ENCODE measurements around the gene TTC7B. TPM values are rescaled to one million over a fixed set of nuclear protein-coding genes. Genes with fewer than 3 reads are reported as not detected.

TTC7B gene
- total RNA-seq, 1 donor from 2014 or later: 55.5 TPM

DNA sequence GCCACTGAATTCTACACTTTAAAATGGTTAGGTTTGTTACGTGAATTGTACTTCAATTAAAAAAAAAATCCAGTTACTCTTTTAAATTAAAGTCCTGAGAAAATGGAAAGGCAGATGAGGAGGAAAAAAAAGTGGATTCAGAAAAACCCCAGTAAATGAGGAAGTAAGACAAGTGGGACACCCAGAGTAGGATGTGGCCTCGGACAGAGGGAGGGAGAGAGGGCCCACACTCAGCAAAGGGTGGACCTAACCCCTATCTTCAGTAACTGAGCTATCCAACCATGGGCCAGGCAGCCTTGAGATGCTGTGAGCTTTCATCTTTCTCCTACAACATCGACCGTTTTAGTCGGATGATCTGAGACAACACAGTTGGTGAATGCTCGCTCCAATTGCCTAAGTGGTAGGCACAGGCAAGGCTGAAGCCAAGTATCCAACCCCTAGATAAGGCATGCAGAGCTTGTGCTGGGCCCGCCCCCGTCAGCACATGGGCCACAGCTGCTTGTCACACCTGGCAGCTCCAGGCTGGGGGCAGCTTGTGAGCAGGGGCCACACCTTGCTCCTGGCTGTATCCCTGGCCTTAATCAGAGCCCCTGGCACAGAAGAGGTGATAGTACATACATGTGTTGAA lies 142.1 kb downstream of the TTC7B start:
- H3K4me1 ChIP-seq: peaks cover 45% of the 10 kb centered on the region
- TF ChIP-seq, protein P1, sequence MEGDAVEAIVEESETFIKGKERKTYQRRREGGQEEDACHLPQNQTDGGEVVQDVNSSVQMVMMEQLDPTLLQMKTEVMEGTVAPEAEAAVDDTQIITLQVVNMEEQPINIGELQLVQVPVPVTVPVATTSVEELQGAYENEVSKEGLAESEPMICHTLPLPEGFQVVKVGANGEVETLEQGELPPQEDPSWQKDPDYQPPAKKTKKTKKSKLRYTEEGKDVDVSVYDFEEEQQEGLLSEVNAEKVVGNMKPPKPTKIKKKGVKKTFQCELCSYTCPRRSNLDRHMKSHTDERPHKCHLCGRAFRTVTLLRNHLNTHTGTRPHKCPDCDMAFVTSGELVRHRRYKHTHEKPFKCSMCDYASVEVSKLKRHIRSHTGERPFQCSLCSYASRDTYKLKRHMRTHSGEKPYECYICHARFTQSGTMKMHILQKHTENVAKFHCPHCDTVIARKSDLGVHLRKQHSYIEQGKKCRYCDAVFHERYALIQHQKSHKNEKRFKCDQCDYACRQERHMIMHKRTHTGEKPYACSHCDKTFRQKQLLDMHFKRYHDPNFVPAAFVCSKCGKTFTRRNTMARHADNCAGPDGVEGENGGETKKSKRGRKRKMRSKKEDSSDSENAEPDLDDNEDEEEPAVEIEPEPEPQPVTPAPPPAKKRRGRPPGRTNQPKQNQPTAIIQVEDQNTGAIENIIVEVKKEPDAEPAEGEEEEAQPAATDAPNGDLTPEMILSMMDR (IDR thresholded peaks at IDR 0.05; ENCODE audit: borderline replicate concordance): no peak

DNA sequence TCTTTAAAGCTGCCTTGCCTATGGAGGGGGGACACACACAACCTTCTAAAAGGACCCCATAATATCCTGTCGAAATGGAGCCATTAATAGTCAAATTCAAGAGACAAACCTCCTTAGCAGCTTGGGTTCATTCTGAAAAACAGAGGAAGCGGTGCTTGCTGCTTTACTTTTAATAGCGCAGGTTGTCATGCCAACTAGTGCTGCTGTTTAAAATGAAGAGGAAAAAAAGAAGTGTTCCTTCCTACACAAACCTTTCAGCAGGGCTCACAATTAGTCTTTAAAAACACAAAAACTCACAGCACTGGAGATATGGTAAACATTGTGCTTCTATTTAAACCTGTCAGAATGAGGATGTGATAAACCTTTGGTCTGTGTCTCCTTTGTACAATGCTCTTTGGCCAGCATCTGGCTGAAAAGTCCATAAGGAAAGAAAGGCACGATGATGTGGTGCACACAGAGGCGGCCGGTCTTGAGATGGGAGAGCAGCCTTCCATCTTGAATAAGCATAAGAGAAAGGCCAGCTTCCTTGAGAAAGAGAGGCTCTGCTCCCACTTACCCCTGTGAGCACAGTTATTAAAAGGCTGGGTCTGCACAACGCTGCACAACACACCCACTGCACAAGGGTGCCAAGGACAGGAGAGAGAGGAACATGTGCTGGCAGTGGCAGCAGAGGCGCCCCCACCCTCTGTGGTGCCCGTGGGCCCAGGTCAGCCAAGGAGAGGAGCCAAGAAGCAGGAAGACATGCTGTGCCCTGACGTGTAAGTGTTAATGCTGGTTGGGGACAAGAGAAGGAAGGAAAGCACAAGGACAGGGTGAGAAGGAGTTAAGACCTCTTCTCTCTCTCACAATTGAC lies 144.6 kb downstream of the TTC7B start:
- H3K27ac ChIP-seq (replicated peaks): peak overlapping the region; percentile 27
- TF ChIP-seq, protein P1 (IDR thresholded peaks at IDR 0.05; ENCODE audit: borderline replicate concordance): no peak
- H3K4me1 ChIP-seq: peaks cover 42% of the 10 kb centered on the region
- intact Hi-C loops (cut with micrococcal nuclease): no loop called here
- no peak overlapping the region for H3K4me3 ChIP-seq
- DNase-seq: no peak
- no peaks in the 10 kb centered on the region for H3K27me3 ChIP-seq (ENCODE audit: low read depth)
- H3K36me3 ChIP-seq: peaks cover 19% of the 10 kb centered on the region
- peaks cover 10% of the 10 kb centered on the region for H3K9me3 ChIP-seq (replicated peaks)

More for the DNA sequence above, 142.1 kb downstream of the TTC7B start:
- DNase-seq: no peak
- Histone ChIP-seq H3K4me3 (no peak overlapping the region), H3K9me3 (replicated peaks) (peaks cover 5% of the 10 kb centered on the region), H3K36me3 (peaks cover 19% of the 10 kb centered on the region), H3K27me3 (ENCODE audit: low read depth) (no peaks in the 10 kb centered on the region), H3K27ac (replicated peaks) (peak overlapping the region; percentile 7)
- intact Hi-C loops (cut with micrococcal nuclease): no loop called here

DNA sequence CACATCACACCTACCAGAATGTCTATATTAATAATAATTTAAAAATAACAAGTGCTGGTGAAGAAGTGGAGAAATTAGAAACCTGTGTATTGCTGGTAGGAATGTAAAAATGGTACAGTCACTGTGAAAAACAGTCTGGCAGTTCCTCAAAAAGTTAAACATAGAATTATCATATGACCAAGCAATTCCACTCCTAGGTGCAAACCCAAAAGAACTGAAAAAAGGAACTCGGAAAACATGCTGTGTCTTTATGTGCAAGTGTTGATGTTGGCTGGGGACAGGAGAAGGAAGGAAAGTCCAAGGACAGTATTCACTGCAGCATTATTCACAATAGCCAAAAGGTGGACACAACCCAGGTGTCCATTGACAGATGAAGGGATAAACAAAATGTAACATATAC lies 146.5 kb downstream of the TTC7B start:
- peaks cover 10% of the 10 kb centered on the region for H3K9me3 ChIP-seq (replicated peaks)
- no peak overlapping the region for H3K4me3 ChIP-seq
- intact Hi-C loops (cut with micrococcal nuclease): no loop called here
- H3K4me1 ChIP-seq: peaks cover 43% of the 10 kb centered on the region
- DNase-seq: no peak
- no peaks in the 10 kb centered on the region for H3K27me3 ChIP-seq (ENCODE audit: low read depth)
- H3K36me3 ChIP-seq: peaks cover 19% of the 10 kb centered on the region
- no peak overlapping the region for H3K27ac ChIP-seq (replicated peaks)
- TF ChIP-seq, protein P1 (IDR thresholded peaks at IDR 0.05; ENCODE audit: borderline replicate concordance): no peak

DNA sequence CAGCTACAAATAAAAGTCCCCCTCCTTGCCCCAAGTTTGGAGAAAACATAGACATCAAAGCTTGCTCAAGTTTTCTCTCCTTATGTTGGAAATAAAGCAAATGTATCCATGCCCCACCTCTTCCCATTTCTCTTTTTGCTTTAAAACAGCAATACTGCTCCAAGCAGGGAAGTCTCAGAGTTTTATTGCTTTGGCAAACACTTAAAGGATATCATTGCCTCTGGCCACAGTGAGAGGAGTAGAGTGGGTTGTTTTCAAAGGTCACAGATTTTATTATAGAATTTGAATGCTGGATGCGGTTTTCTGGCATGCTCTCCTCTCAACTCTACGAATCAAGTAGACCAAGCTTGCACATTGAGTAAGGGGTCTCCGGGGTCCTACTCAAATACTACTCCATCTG lies 149.7 kb downstream of the TTC7B start:
- no peak for DNase-seq
- intact Hi-C loops (cut with micrococcal nuclease): no loop called here
- TF ChIP-seq, protein P1 (IDR thresholded peaks at IDR 0.05; ENCODE audit: borderline replicate concordance): no peak
- peaks cover 44% of the 10 kb centered on the region for H3K4me1 ChIP-seq
- H3K9me3 ChIP-seq (replicated peaks): peaks cover 10% of the 10 kb centered on the region
- H3K4me3 ChIP-seq: no peak overlapping the region
- H3K27me3 ChIP-seq (ENCODE audit: low read depth): no peaks in the 10 kb centered on the region
- no peak overlapping the region for H3K27ac ChIP-seq (replicated peaks)
- H3K36me3 ChIP-seq: peaks cover 9% of the 10 kb centered on the region

DNA sequence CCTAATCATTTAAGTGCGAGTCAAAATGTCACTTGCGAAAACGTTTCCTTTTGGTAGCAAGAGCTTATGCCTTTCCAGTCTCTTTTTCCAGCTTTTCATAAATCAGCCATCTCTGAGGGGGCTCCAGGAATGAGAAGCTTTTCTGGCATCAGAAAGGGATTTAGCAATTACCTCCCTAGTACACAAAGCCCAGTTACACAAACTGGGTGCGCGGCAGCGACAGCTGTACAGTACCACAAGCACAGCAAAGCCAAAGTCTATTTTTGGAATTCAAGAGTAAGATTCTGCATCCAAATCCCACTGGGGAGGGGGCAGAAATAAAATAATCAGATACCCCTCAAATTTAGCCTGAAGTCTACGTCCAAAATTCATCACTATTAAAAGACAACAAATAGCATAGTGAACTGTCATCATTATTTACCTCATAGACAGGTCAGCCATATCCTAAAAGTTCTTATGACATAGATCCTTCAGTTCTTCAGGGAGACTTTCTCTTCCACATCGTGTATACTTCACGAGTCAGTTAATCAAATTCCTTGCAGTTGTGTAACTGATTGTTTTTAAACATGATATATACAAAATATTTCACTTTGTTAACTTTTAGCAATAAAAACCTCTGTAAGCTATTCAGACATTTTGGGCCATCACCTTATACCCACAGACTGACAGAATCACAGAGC lies 150.8 kb downstream of the TTC7B start:
- H3K27me3 ChIP-seq (ENCODE audit: low read depth): no peaks in the 10 kb centered on the region
- no peak for DNase-seq
- peak overlapping the region; percentile 61 for H3K27ac ChIP-seq (replicated peaks)
- intact Hi-C loops (cut with micrococcal nuclease): no loop called here
- peak overlapping the region; percentile 5 for H3K4me3 ChIP-seq
- no peaks in the 10 kb centered on the region for H3K36me3 ChIP-seq
- H3K4me1 ChIP-seq: peaks cover 45% of the 10 kb centered on the region
- TF ChIP-seq, protein P1 (IDR thresholded peaks at IDR 0.05; ENCODE audit: borderline replicate concordance): no peak
- peaks cover 10% of the 10 kb centered on the region for H3K9me3 ChIP-seq (replicated peaks)

All from left ventricle myocardium inferior (tissue), 1 donor.